ENCODE results near the gene PNPT1. TPM values are rescaled to one million over a fixed set of nuclear protein-coding genes. Genes with fewer than 3 reads are reported as not detected.
A peak's percentile ranks its signal among the peaks of the same experiment; 100 is the strongest.

The PNPT1 gene
- total and polyA plus RNA-seq, 10 of the 15 experiments (the other 5 are each of a cell fraction or from before 2014, with no cell fraction given) = 34.2 to 67.7 (median 43.3) TPM

GRCh38 chr2:55693181-55694125 is at the start of gene PNPT1 (continued):
- TF ChIP-seq TCF7 (IDR thresholded peaks at IDR 0.05; ENCODE audit: borderline replicate concordance) (no peak), TAF1 (IDR thresholded peaks at IDR 0.05; ENCODE audit: borderline replicate concordance, low read depth, low read length) (peak; percentile 92), TCF3 (IDR thresholded peaks at IDR 0.05; ENCODE audit: borderline replicate concordance, insufficient read depth, low read depth, low read length) (0 out of 2 replicates have a peak, but pooled peaks have one; percentile 55), POLR2AphosphoS2 (IDR thresholded peaks at IDR 0.05; ENCODE audit: low read depth, low read length) (peak; percentile 73; the same call in 1 of the 2 replicates), STAT1 (conservative IDR thresholded peaks at IDR 0.05) (peak; percentile 100), ZNF592 (IDR thresholded peaks at IDR 0.05) (no peak), MTA2 (IDR thresholded peaks at IDR 0.05; ENCODE audit: low read depth) (no peak), STAT3 (IDR thresholded peaks at IDR 0.05; ENCODE audit: low read depth, low read length) (peak; percentile 38; the same call in 1 of the 2 replicates), RELB (IDR thresholded peaks at IDR 0.05; ENCODE audit: low read depth) (peak; percentile 90), SMAD5 (IDR thresholded peaks at IDR 0.05; ENCODE audit: low read depth) (peak; percentile 94; the same call in 1 of the 2 replicates), SKIL (IDR thresholded peaks at IDR 0.05; ENCODE audit: low read depth, poor library complexity, severe bottlenecking) (peak; percentile 33), MYB (IDR thresholded peaks at IDR 0.05; ENCODE audit: borderline replicate concordance, low read depth, low read length) (peak; percentile 90), MEF2B (IDR thresholded peaks at IDR 0.05; ENCODE audit: partially characterized antibody, poor library complexity, severe bottlenecking) (peak; percentile 56), ESRRA (IDR thresholded peaks at IDR 0.05; ENCODE audit: low read length) (no peak), ZSCAN29 (IDR thresholded peaks at IDR 0.05) (no peak), HDAC2 (IDR thresholded peaks at IDR 0.05) (no peak), RB1 (IDR thresholded peaks at IDR 0.05; ENCODE audit: borderline replicate concordance) (0 out of 2 replicates have a peak, but pooled peaks have one; percentile 72), USF2 (IDR thresholded peaks at IDR 0.05; ENCODE audit: borderline replicate concordance, low read depth, low read length) (peak; percentile 47), SP1 (IDR thresholded peaks at IDR 0.05; ENCODE audit: low read depth, low read length) (peak; percentile 51), JUNB (IDR thresholded peaks at IDR 0.05) (no peak), IKZF1 (conservative IDR thresholded peaks at IDR 0.05) (peak; percentile 73)
